Peyer's patch (tissue), 4 donors: ENCODE data around the gene CATSPER3. TPM values are rescaled to one million over a fixed set of nuclear protein-coding genes. Genes with fewer than 3 reads are reported as not detected.

Experiments used
- DNase-seq, 3 donors: peaks; one replicate each; pipeline ENCODE4 v3.0.0-alpha.2; 2017 to 2019
- H3K27ac ChIP-seq, 4 donors: fragments of 200-600 bp; sonication (generic); one replicate each; pipeline ENCODE4 v1.5.1; 2016 to 2019
- H3K27me3 ChIP-seq, 2 donors: fragments of 200-600 bp; sonication (generic); one replicate each; pipeline ENCODE4 v1.5.1; 2019
- H3K36me3 ChIP-seq, 3 donors: fragments of 200-600 bp; sonication (generic); one replicate each; pipeline ENCODE4 v1.5.1; 2016 to 2019
- H3K4me1 ChIP-seq, 4 donors: fragments of 200-600 bp; sonication (generic); one replicate each; pipeline ENCODE4 v1.5.1; 2016 to 2019
- H3K4me3 ChIP-seq, 4 donors: fragments of 200-600 bp; sonication (generic); 1 replicate in 3 of 4; 2 replicates in 1 of 4; pipeline ENCODE4 v1.5.1; 2016 to 2019; ENCODE audit warnings: mild to moderate bottlenecking in 1 of 4
- H3K9me3 ChIP-seq, 4 donors: fragments of 200-600 bp; sonication (generic); one replicate each; pipeline ENCODE4 v1.5.1; 2016 to 2019; ENCODE audit warnings: mild to moderate bottlenecking in 1 of 4
- CTCF ChIP-seq, 6 experiments: fragments of 450-650 bp in 4 of 6; fragments of 200-600 bp in 2 of 6; sonication (generic) in 1 of 6; IDR thresholded peaks; one replicate each; pipeline ENCODE4 v1.5.1; 2017 to 2019; ENCODE audit warnings: antibody characterized with exemption in 6 of 6, mild to moderate bottlenecking in 3 of 6, moderate library complexity in 1 of 6
- POLR2A ChIP-seq, 2 donors: fragments of 450-650 bp; IDR thresholded peaks; one replicate each; pipeline ENCODE4 v1.5.1; 2017; ENCODE audit warnings: antibody characterized with exemption in 2 of 2, mild to moderate bottlenecking in 2 of 2, moderate library complexity in 2 of 2
- total RNA-seq, 4 donors: library from RNA; depleted of rRNA; stranded (reverse); fragments of >200 nt; gene quantifications; one replicate each; pipeline ENCODE4 v1.1.0, GENCODE V29; 2016

CATSPER3 gene
- total RNA-seq, 4 donors from 2014 or later: 1.1 to 2.5 (median 2.4) TPM; not detected in 1

DNA sequence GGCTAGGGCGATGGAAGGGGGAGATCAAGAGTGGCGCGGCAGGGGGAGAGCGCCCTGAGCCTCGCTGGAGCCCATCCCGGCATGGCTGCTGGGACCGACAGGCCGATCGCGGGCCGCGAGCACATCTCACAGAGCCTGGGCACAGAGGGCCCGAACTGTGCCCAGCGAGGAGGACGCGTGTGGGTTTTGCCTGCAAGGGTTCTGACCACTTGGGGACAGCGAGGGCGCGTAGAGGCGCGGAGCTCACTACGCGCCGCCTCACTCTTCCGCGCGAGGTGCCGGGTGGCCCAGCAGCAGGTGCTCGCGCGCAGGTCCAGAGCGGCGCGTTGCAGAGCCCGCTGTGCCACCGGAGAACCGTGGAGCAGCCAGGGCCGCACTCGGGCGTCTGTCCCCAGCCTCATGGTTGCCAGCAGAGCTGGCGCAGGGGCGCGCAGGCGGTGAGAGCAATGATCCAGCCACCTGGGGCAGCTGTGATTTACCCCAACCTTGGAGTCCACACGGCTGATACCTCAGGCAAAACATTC, 82.6 kb downstream of the CATSPER3 start:
- Histone ChIP-seq H3K4me3 (no peak overlapping the region), H3K4me1 (no peaks in the 10 kb centered on the region), H3K27me3 (no peaks in the 10 kb centered on the region), H3K36me3 (no peaks in the 10 kb centered on the region), H3K9me3 (no peaks in the 10 kb centered on the region), H3K27ac (no peak overlapping the region)
- TF ChIP-seq CTCF (IDR thresholded peaks at IDR 0.05): no peak
- no peak for TF ChIP-seq POLR2A (IDR thresholded peaks at IDR 0.05)
- DNase-seq: no peak

- H3K27ac ChIP-seq: no peak overlapping the region
- no peaks in the 10 kb centered on the region for H3K4me1 ChIP-seq
- TF ChIP-seq CTCF (IDR thresholded peaks at IDR 0.05) (no peak), POLR2A (IDR thresholded peaks at IDR 0.05) (no peak)
- no peak for DNase-seq
- no peaks in the 10 kb centered on the region for H3K27me3 ChIP-seq
- H3K36me3 ChIP-seq: no peaks in the 10 kb centered on the region
- no peaks in the 10 kb centered on the region for H3K9me3 ChIP-seq
- H3K4me3 ChIP-seq: no peak overlapping the region
Observed at GRCh38 chr5:135051399-135051798, 83.7 kb downstream of the CATSPER3 start.

DNA sequence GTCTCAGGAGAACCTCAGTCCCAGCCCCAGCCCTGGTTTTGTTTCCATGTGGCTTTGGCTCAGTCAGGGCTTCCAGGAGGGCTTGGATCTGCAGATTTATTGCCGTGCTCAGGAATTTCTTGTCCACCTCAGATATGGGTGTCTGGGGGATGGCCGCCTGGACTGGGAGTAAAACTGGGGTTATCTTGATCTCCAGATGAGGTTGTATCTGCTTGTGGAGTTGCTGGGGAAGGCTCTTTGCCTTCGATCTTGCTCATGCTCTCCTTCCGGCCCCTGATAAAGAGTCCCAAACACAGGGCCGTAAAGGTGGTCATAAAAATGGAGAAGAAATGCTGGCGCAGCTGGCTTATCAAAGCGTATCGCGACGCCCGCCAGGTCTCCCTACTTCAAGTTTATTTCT, 84.2 kb downstream of the CATSPER3 start:
- TF ChIP-seq CTCF (IDR thresholded peaks at IDR 0.05): no peak
- TF ChIP-seq POLR2A (IDR thresholded peaks at IDR 0.05): no peak
- DNase-seq: no peak
- H3K4me1 ChIP-seq: no peaks in the 10 kb centered on the region
- no peaks in the 10 kb centered on the region for H3K9me3 ChIP-seq
- no peak overlapping the region for H3K4me3 ChIP-seq
- H3K27me3 ChIP-seq: no peaks in the 10 kb centered on the region
- H3K27ac ChIP-seq: no peak overlapping the region
- H3K36me3 ChIP-seq: no peaks in the 10 kb centered on the region

DNA sequence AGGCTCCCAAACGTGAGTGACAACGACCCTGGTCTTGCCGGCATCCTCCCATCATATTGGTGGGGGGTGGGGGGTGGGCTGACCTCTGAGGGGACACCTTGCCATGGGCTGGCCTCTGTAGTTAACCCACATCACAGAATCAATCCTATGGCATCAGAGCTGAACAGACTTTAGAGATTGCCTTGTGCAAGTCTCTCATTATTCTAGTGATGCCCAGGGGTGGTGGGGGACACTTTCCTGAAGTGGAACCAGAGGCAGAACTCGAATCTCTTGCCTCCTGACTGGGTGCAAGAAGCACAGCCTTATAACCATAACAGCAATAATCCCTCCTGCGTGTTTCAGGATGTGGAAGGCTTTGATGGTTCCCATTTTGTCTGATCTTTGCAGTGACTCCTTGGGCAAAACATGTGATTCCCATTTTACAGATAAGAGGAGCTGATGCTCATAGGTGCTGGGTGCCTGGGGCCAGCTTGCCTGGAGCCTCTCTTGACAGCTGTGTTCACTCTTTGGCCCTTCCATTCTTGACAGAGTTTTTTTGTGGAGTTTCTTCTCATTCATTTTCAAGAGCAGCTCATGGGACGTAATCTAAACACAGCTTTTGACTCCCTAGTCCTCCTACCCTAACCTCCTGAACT, 84.9 kb downstream of the CATSPER3 start:
- no peaks in the 10 kb centered on the region for H3K9me3 ChIP-seq
- no peak for TF ChIP-seq POLR2A (IDR thresholded peaks at IDR 0.05)
- TF ChIP-seq CTCF (IDR thresholded peaks at IDR 0.05): no peak
- H3K36me3 ChIP-seq: no peaks in the 10 kb centered on the region
- H3K27me3 ChIP-seq: no peaks in the 10 kb centered on the region
- H3K27ac ChIP-seq: peak overlapping the region in 1 of 4 donors; percentile 14
- H3K4me3 ChIP-seq: peak overlapping the region in 1 of 4 donors; percentile 20
- H3K4me1 ChIP-seq: no peaks in the 10 kb centered on the region
- no peak for DNase-seq

DNA sequence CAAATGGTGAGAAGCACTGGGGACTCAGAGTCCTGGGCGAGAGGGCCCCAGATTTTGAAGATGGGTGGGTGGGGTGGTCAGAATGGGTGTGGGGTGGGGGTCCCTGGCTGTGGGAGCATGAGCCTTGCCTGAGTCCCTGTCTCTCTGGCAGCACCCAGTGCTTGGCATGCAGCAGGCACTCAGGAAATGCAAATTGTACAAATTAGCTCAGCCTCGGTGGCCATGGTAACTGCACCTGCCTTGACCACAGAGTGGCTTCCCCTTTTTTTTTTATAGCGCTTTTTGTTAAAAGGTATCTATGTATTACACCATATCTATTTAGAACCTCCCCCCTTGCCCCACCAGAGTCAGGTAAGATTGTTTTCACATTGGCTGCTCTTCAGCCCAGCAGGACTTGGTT, 85.6 kb downstream of the CATSPER3 start:
- TF ChIP-seq POLR2A (IDR thresholded peaks at IDR 0.05) (no peak), CTCF (IDR thresholded peaks at IDR 0.05) (no peak)

More for the DNA sequence above, 85.6 kb downstream of the CATSPER3 start:
- Histone ChIP-seq H3K27me3 (no peaks in the 10 kb centered on the region), H3K27ac (peak overlapping the region in 1 of 4 donors; percentile 14), H3K4me1 (no peaks in the 10 kb centered on the region), H3K4me3 (peak overlapping the region in 1 of 4 donors; percentile 20), H3K9me3 (no peaks in the 10 kb centered on the region), H3K36me3 (no peaks in the 10 kb centered on the region)
- peak in 2 of 3 donors; percentile 74 to 83 for DNase-seq
